Prostate gland (tissue), 2 donors: ENCODE results near the gene C1S.

Experiments used
- CTCF ChIP-seq, 4 experiments: fragments of 200-600 bp in 2 of 4; fragments of 450-650 bp in 2 of 4; sonication (generic) in 2 of 4; IDR thresholded peaks; 1 replicate in 3 of 4; 2 replicates in 1 of 4; pipeline ENCODE4 v1.5.1; 2016 to 2019; ENCODE audit warnings: antibody characterized with exemption in 4 of 4, mild to moderate bottlenecking in 2 of 4, moderate library complexity in 2 of 4
- POLR2A ChIP-seq: fragments of 450-650 bp; IDR thresholded peaks from one replicate; pipeline ENCODE4 v1.6.1; 2016; ENCODE audit warnings: antibody characterized with exemption, mild to moderate bottlenecking
- POLR2AphosphoS5 ChIP-seq: sonication (generic); formaldehyde crosslinking; IDR thresholded peaks from one replicate; pipeline ENCODE4 v1.6.1; 2017; ENCODE audit warnings: antibody characterized with exemption

- TF ChIP-seq CTCF (IDR thresholded peaks at IDR 0.05) (no peak), POLR2A (no peak), POLR2AphosphoS5 (no peak)
Measured at GRCh38 chr12:7019043-7019569, 41.4 kb upstream of the C1S start.
